Measurements from ENCODE around the gene ATAD2B.
"Not testable (repeated sequence)": the region's sequence is repeated elsewhere in the genome, so short reads cannot be mapped to it uniquely, and the experiment has no call there.

The ATAD2B gene

DNA sequence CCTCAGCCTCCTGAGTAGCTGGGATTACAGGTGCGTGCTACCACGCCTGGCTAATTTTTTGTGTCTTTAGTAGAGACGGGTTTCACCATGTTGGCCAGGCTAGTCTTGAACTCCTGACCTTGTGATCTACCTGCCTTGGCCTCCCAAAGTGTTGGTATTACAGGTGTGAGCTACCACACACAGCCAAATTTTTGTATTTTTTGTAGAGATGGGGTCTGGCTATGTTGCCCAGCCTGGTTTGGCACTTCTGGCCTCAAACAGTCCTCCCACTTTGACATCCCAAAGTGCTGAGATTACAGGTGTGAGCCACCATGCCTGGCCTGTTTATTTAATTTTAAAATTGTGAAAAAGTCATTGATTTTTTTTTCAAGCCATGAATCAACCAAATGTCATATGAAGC is 25.6 kb upstream of the ATAD2B start:
- not testable (repeated sequence) for H3K23ac ChIP-seq (ENCODE audit: low read depth, low read length, poor library complexity); H3K4me2 ChIP-seq (ENCODE audit: insufficient read depth, low read length, poor library complexity, severe bottlenecking); H3K9me3 ChIP-seq (replicated peaks in 1 of 2; ENCODE audit: control insufficient read depth in 2 of 2, insufficient read depth in 1 of 2, low read depth in 1 of 2, low read length in 2 of 2); H2BK120ac ChIP-seq (ENCODE audit: low read depth, low read length); H3K4ac ChIP-seq (ENCODE audit: low read length); H3K79me1 ChIP-seq (ENCODE audit: low read depth, low read length); H3K27me3 ChIP-seq (ENCODE audit: control insufficient read depth in 3 of 3, insufficient read depth in 3 of 3, low read depth in 1 of 3, low read length in 3 of 3); DNase-seq (ENCODE audit: low spot score); H3K9ac ChIP-seq (ENCODE audit: low read depth, low read length, poor library complexity); H4K91ac ChIP-seq (ENCODE audit: low read depth, low read length, poor library complexity); H2AK5ac ChIP-seq (ENCODE audit: low read depth, low read length); H4K8ac ChIP-seq (ENCODE audit: low read depth, low read length); H3K4me3 ChIP-seq (ENCODE audit: low read length in 2 of 2); H2BK12ac ChIP-seq (ENCODE audit: low read length); H3K4me1 ChIP-seq (ENCODE audit: control insufficient read depth in 2 of 2, insufficient read depth in 1 of 2, low read depth in 1 of 2, low read length in 2 of 2); H2AFZ ChIP-seq (ENCODE audit: low read length); H3K14ac ChIP-seq (ENCODE audit: low read length); H2BK15ac ChIP-seq (ENCODE audit: low read length); H3K18ac ChIP-seq (ENCODE audit: low read length); H3K27ac ChIP-seq (replicated peaks; ENCODE audit: low read length); H2BK5ac ChIP-seq (ENCODE audit: low read length)
- no CpG with 5 or more reads among the region's 3 CpGs for WGBS, 2 donors (ENCODE audit: extremely low coverage in 2 of 2, insufficient read length in 2 of 2, insufficient replicate concordance in 1 of 2)
- peaks cover 0 to 15% of the 10 kb centered on the region in 2 donors for H3K36me3 ChIP-seq (replicated peaks in 1 of 2; ENCODE audit: control insufficient read depth in 2 of 2, insufficient read depth in 2 of 2, low read length in 2 of 2)

DNA sequence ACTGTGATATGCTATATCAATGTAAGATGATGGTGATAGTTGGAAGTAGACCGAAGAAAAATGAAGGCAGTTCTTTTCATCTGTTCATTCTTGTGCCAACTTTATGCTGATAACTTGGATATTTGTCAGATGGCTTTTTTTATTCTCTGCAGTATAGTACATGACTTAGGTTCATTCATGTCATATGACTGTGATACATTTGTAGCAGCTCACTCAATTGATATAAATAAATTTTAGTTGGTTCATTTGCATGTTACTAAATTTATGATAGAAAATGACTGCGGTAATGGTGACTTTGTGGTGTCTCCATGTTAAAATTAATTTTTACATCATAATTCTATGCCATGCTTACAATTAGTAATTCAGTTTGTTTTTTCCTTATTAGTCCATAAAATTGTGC is 20.4 kb upstream of the ATAD2B start:
- H3K23ac ChIP-seq (ENCODE audit: low read depth, low read length, poor library complexity): no peak overlapping the region
- no peaks in the 10 kb centered on the region for H3K9me3 ChIP-seq (replicated peaks in 1 of 2; ENCODE audit: control insufficient read depth in 2 of 2, insufficient read depth in 1 of 2, low read depth in 1 of 2, low read length in 2 of 2)
- no peak for DNase-seq (ENCODE audit: low spot score)
- no peak overlapping the region for H4K8ac ChIP-seq (ENCODE audit: low read depth, low read length)
- no peak overlapping the region for H2AK5ac ChIP-seq (ENCODE audit: low read depth, low read length)
- H4K91ac ChIP-seq (ENCODE audit: low read depth, low read length, poor library complexity): no peak overlapping the region
- H3K18ac ChIP-seq (ENCODE audit: low read length): no peak overlapping the region
- H3K9ac ChIP-seq (ENCODE audit: low read depth, low read length, poor library complexity): no peak overlapping the region
- H2BK12ac ChIP-seq (ENCODE audit: low read length): no peak overlapping the region
- no peak overlapping the region for H3K4me2 ChIP-seq (ENCODE audit: insufficient read depth, low read length, poor library complexity, severe bottlenecking)
- H3K27me3 ChIP-seq (ENCODE audit: control insufficient read depth in 3 of 3, insufficient read depth in 3 of 3, low read depth in 1 of 3, low read length in 3 of 3): no peaks in the 10 kb centered on the region
- H3K14ac ChIP-seq (ENCODE audit: low read length): no peak overlapping the region
- no peak overlapping the region for H3K4ac ChIP-seq (ENCODE audit: low read length)
- no peak overlapping the region for H2BK120ac ChIP-seq (ENCODE audit: low read depth, low read length)
- H3K79me1 ChIP-seq (ENCODE audit: low read depth, low read length): no peaks in the 10 kb centered on the region
- H3K27ac ChIP-seq (replicated peaks; ENCODE audit: low read length): no peak overlapping the region
- no CpG with 5 or more reads among the region's 2 CpGs for WGBS, 2 donors (ENCODE audit: extremely low coverage in 2 of 2, insufficient read length in 2 of 2, insufficient replicate concordance in 1 of 2)
- no peak overlapping the region for H3K4me3 ChIP-seq (ENCODE audit: low read length in 2 of 2)
- H2BK15ac ChIP-seq (ENCODE audit: low read length): no peak overlapping the region
- H3K4me1 ChIP-seq (ENCODE audit: control insufficient read depth in 2 of 2, insufficient read depth in 1 of 2, low read depth in 1 of 2, low read length in 2 of 2): peaks cover 0 to 2% of the 10 kb centered on the region in 2 donors
- H3K36me3 ChIP-seq (replicated peaks in 1 of 2; ENCODE audit: control insufficient read depth in 2 of 2, insufficient read depth in 2 of 2, low read length in 2 of 2): peaks cover 0 to 36% of the 10 kb centered on the region in 2 donors
- no peak overlapping the region for H2BK5ac ChIP-seq (ENCODE audit: low read length)
- H2AFZ ChIP-seq (ENCODE audit: low read length): no peak overlapping the region

DNA sequence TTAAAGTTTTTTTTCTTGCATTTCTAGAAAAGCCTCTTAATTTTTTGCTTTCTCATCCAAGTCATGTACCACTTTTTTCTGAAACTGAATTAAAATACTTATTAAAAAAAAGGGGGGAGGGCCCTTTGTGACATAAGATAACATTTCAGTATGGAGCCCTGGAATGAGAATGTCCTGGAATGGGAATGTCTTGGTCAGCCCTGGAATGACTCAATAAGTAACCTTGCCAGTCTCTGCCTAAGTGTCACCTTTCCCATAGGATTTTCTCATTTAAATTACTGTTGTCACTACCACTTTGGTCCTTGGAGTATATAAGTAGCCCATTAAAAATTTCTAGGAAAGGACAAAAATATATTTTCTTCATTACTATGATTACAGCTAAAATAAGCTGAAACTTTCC is 18.1 kb upstream of the ATAD2B start:
- Histone ChIP-seq H3K79me1 (ENCODE audit: low read depth, low read length) (no peaks in the 10 kb centered on the region), H2BK120ac (ENCODE audit: low read depth, low read length) (no peak overlapping the region), H3K27ac (replicated peaks; ENCODE audit: low read length) (no peak overlapping the region), H3K14ac (ENCODE audit: low read length) (no peak overlapping the region), H3K18ac (ENCODE audit: low read length) (no peak overlapping the region), H3K9me3 (replicated peaks in 1 of 2; ENCODE audit: control insufficient read depth in 2 of 2, insufficient read depth in 1 of 2, low read depth in 1 of 2, low read length in 2 of 2) (no peaks in the 10 kb centered on the region), H4K8ac (ENCODE audit: low read depth, low read length) (no peak overlapping the region), H4K91ac (ENCODE audit: low read depth, low read length, poor library complexity) (no peak overlapping the region), H3K4me3 (ENCODE audit: low read length in 2 of 2) (no peak overlapping the region), H2BK15ac (ENCODE audit: low read length) (no peak overlapping the region), H2BK12ac (ENCODE audit: low read length) (no peak overlapping the region), H3K4me2 (ENCODE audit: insufficient read depth, low read length, poor library complexity, severe bottlenecking) (no peak overlapping the region), H3K9ac (ENCODE audit: low read depth, low read length, poor library complexity) (no peak overlapping the region), H3K36me3 (replicated peaks in 1 of 2; ENCODE audit: control insufficient read depth in 2 of 2, insufficient read depth in 2 of 2, low read length in 2 of 2) (peaks cover 0 to 36% of the 10 kb centered on the region in 2 donors), H2BK5ac (ENCODE audit: low read length) (no peak overlapping the region), H3K4me1 (ENCODE audit: control insufficient read depth in 2 of 2, insufficient read depth in 1 of 2, low read depth in 1 of 2, low read length in 2 of 2) (peaks cover 1 to 2% of the 10 kb centered on the region in 2 donors), H3K23ac (ENCODE audit: low read depth, low read length, poor library complexity) (no peak overlapping the region), H3K4ac (ENCODE audit: low read length) (no peak overlapping the region), H2AK5ac (ENCODE audit: low read depth, low read length) (no peak overlapping the region), H2AFZ (ENCODE audit: low read length) (no peak overlapping the region), H3K27me3 (ENCODE audit: control insufficient read depth in 3 of 3, insufficient read depth in 3 of 3, low read depth in 1 of 3, low read length in 3 of 3) (no peaks in the 10 kb centered on the region)
- DNase-seq (ENCODE audit: low spot score): no peak

- Histone ChIP-seq H2BK5ac (ENCODE audit: low read length) (no peak overlapping the region), H2BK120ac (ENCODE audit: low read depth, low read length) (no peak overlapping the region), H3K23ac (ENCODE audit: low read depth, low read length, poor library complexity) (no peak overlapping the region), H2AFZ (ENCODE audit: low read length) (no peak overlapping the region), H3K4ac (ENCODE audit: low read length) (no peak overlapping the region), H3K79me1 (ENCODE audit: low read depth, low read length) (no peaks in the 10 kb centered on the region), H3K36me3 (replicated peaks in 1 of 2; ENCODE audit: control insufficient read depth in 2 of 2, insufficient read depth in 2 of 2, low read length in 2 of 2) (peaks cover 0 to 36% of the 10 kb centered on the region in 2 donors), H3K4me1 (ENCODE audit: control insufficient read depth in 2 of 2, insufficient read depth in 1 of 2, low read depth in 1 of 2, low read length in 2 of 2) (peaks cover 2% of the 10 kb centered on the region in 2 donors), H3K9ac (ENCODE audit: low read depth, low read length, poor library complexity) (no peak overlapping the region), H2BK12ac (ENCODE audit: low read length) (no peak overlapping the region), H4K8ac (ENCODE audit: low read depth, low read length) (no peak overlapping the region), H3K27me3 (ENCODE audit: control insufficient read depth in 3 of 3, insufficient read depth in 3 of 3, low read depth in 1 of 3, low read length in 3 of 3) (peaks cover 0 to under 1% (median 0%) of the 10 kb centered on the region in 3 experiments), H2AK5ac (ENCODE audit: low read depth, low read length) (no peak overlapping the region), H3K27ac (replicated peaks; ENCODE audit: low read length) (no peak overlapping the region), H3K14ac (ENCODE audit: low read length) (no peak overlapping the region), H2BK15ac (ENCODE audit: low read length) (no peak overlapping the region), H4K91ac (ENCODE audit: low read depth, low read length, poor library complexity) (no peak overlapping the region), H3K4me2 (ENCODE audit: insufficient read depth, low read length, poor library complexity, severe bottlenecking) (no peak overlapping the region), H3K4me3 (ENCODE audit: low read length in 2 of 2) (no peak overlapping the region), H3K9me3 (replicated peaks in 1 of 2; ENCODE audit: control insufficient read depth in 2 of 2, insufficient read depth in 1 of 2, low read depth in 1 of 2, low read length in 2 of 2) (no peaks in the 10 kb centered on the region), H3K18ac (ENCODE audit: low read length) (no peak overlapping the region)
- no peak for DNase-seq (ENCODE audit: low spot score)
- WGBS, 2 donors (ENCODE audit: extremely low coverage in 2 of 2, insufficient read length in 2 of 2, insufficient replicate concordance in 1 of 2): no CpG with 5 or more reads among the region's 1 CpG
Observed at GRCh38 chr2:23944527-23944926, 17.6 kb upstream of the ATAD2B start.

Data from neuronal stem cell (in vitro differentiated cells).